SU-DHL-6 (cell line): Measurements from ENCODE around the gene KCNJ18.
"Not testable (repeated sequence)": the region's sequence is repeated elsewhere in the genome, so short reads cannot be mapped to it uniquely, and the experiment has no call there.

Experiments used
- CTCF ChIP-seq: fragments of 200-600 bp; sonication (generic); IDR thresholded peaks from one replicate; pipeline ENCODE4 v1.5.1; 2017; ENCODE audit warnings: antibody characterized with exemption, mild to moderate bottlenecking, low read length, moderate library complexity; ENCODE audit not compliant: insufficient read depth, poor library complexity, severe bottlenecking
- EZH2phosphoT487 ChIP-seq: fragments of 200-600 bp; sonication (generic), shearing (Covaris generic); conservative IDR thresholded peaks from 2 replicates; pipeline ENCODE4 v1.6.1; 2018; ENCODE audit warnings: mild to moderate bottlenecking, antibody characterized with exemption, low read length, moderate library complexity, mixed read lengths

GRCh38 chr17:21715877-21716276 is 23.6 kb downstream of the KCNJ18 start:
- TF ChIP-seq CTCF, EZH2phosphoT487: not testable (repeated sequence)
